Measurements from ENCODE around the gene CIRBP.

DNA sequence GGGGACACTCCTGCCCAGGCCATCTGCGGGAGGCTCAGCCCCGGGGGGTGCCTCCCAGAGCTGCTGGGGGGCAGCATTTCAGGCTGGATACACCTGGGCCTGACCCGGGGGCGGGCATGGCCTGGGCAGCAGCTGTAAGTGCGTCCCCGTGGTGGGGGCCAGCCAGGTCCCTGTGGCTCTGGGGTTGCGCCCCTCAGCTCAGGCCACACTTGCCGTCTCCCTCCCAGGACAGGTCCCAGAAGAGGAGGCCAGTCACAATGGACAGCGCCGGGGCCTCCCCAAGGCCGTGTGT lies 43.0 kb upstream of the CIRBP start:
- TF ChIP-seq, protein P1, sequence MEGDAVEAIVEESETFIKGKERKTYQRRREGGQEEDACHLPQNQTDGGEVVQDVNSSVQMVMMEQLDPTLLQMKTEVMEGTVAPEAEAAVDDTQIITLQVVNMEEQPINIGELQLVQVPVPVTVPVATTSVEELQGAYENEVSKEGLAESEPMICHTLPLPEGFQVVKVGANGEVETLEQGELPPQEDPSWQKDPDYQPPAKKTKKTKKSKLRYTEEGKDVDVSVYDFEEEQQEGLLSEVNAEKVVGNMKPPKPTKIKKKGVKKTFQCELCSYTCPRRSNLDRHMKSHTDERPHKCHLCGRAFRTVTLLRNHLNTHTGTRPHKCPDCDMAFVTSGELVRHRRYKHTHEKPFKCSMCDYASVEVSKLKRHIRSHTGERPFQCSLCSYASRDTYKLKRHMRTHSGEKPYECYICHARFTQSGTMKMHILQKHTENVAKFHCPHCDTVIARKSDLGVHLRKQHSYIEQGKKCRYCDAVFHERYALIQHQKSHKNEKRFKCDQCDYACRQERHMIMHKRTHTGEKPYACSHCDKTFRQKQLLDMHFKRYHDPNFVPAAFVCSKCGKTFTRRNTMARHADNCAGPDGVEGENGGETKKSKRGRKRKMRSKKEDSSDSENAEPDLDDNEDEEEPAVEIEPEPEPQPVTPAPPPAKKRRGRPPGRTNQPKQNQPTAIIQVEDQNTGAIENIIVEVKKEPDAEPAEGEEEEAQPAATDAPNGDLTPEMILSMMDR (conservative IDR thresholded peaks at IDR 0.05 in 1 of 2, IDR thresholded peaks at IDR 0.05 in 1 of 2; ENCODE audit: low read depth in 1 of 2, low read length in 2 of 2): no peak
- TF ChIP-seq EZH2 (IDR thresholded peaks at IDR 0.05; ENCODE audit: low read length, missing control alignments): no peak
